ENCODE measurements around the gene TPD52L2.

The TPD52L2 gene

DNA sequence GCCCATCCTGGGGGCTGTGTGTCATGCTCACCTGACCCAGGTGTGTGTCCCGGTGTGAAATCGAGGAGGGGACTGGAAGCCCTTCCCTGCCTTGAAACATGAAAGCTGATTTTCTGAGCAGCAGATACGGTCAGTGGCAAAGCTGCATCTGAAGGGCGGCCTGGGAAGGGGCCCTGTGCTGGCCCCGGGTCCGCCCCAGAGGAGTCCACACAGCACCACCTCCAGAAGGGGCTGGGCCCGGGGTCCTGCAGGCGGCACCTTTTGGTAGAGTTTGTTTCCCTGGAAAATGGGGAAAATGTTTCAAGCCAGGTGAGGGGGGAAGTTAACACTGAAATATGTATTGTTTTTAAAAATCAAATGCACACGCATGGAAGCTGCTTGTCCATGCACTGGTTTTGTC is 70.4 kb downstream of the TPD52L2 start:
- no peak for DNase-seq

- no peak for DNase-seq
Observed at GRCh38 chr20:63937596-63937995, 72.5 kb downstream of the TPD52L2 start.

DNA sequence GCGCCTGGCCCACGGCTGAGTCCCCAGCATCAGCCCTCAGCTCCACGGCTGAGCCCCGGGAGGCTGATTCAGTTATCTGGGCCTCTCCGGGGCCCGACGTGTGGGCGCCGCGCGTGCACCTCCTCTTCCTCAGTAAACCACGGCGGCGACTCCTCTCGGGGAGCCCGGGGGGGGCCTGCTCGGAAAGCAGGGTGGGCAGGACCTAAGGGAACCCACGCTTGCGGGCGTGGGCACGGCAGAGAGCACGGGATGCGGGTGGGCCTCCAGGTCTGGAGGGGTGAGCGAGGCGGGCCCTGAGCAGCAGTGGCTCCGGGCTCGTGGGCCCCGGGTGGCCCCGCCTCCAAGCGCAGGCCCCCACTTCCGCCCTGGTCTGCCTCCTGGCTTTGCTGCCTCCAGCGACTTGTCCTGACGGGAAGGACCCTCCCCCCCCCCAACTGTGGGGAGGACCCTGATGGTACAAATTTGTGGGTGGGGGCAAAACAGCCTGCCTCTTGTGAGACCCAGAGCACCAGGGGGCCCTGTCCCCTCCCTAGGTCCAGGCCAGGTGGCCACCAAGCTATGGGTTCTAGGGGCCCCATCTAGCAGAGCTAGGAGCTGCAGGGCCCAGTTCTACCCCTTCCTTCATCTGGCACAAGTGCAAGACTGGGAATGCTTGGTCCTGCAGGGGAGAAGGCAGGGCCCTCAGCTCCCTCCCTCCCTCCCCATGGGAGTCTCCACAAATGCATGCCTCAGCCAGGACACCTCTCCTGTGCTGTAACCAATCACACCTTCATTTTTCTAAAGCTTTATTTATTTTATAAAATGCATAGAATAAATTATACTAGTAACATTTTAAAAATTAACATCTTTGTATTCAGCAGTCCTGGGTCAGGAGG is 74.2 kb downstream of the TPD52L2 start:
- DNase-seq, result no peak

DNA sequence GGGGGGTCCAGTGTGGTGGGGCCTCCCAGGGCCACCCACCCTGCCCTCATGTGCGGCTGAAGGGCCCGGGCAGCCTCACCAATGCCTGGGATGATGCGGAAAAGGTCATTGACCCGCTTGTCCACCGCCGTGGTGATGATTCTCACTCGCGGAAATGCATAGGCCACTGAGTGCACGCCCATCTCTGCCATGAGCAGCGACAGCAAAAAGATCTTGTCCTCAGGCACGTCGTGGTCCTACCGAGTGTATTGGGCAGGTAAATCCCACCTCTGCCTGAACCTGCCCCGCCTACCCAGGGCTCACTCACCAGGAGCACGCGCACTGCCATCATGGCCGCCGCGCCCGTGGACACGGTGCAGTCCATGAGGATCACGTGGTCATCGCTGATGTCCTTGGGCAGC is 75.0 kb downstream of the TPD52L2 start:
- DNase-seq, result no peak

DNA sequence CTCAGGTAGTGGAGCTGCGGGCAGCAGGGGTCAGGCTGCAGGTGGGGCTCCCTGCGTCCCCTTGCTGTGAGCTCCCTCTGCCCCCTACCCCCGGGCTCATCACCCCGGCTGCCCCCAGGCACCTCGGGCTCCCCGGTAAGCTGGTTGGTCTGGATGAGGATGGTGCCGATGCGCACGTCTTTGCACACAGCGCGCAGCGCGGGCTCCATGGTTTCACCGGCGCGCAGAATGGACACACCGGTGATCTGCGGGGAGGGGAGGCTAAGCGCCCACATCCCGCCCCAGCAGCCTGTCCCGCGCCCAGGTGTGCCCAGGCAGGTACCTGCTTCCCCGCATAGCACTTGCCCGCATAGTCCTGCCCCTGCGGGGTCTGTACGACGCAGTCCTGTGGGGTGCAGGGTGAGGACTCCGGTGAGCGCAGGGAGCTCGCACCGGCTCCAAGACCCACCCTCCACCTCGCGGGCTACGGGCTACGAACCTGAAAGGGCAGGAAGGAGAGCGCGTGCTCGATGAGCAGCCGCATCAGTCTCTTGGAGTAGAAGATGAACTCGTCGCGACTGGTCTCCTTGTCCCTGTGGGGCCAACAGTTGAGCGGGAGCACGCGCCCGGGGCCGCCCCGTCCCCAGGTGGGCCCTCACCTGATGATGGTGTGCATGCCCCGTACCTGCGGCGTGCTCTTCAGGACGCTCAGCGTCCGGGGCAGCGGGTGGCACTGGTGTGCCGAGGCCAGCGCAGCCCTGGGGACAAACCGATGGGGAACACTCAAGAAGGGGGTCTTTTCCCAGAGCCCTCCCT is 75.6 kb downstream of the TPD52L2 start:
- DNase-seq, result no peak
